WERI-Rb-1 (cell line): ENCODE results near the gene NTRK3.

Source experiments
- DNase-seq: peaks from one replicate; pipeline ENCODE4 v3.0.0-alpha.2; 2020
- H3K27ac ChIP-seq: fragments of 250-450 bp; sonication (Bioruptor Pico); 2 replicates; pipeline ENCODE4 v1.5.1; 2020; ENCODE audit warnings: mild to moderate bottlenecking, moderate library complexity
- H3K27me3 ChIP-seq: fragments of 250-450 bp; sonication (Bioruptor Pico); 2 replicates; pipeline ENCODE4 v1.5.1; 2021; ENCODE audit warnings: mild to moderate bottlenecking, low read depth, moderate library complexity; ENCODE audit not compliant: insufficient read depth, severe bottlenecking
- H3K36me3 ChIP-seq: fragments of 250-450 bp; sonication (Bioruptor Pico); 2 replicates; pipeline ENCODE4 v1.5.1; 2020; ENCODE audit warnings: mild to moderate bottlenecking, moderate library complexity
- H3K4me3 ChIP-seq: 2 replicates; pipeline ENCODE4 v1.5.1; 2011; ENCODE audit warnings: low read depth, mild to moderate bottlenecking, control low read depth, low read length
- H3K9me3 ChIP-seq: fragments of 250-450 bp; sonication (Bioruptor Pico); 2 replicates; pipeline ENCODE4 v1.5.1; 2021; ENCODE audit warnings: mild to moderate bottlenecking, moderate library complexity; ENCODE audit not compliant: severe bottlenecking
- CTCF ChIP-seq: IDR thresholded peaks from 2 replicates; pipeline ENCODE4 v1.5.1; 2011; ENCODE audit warnings: low read depth, mild to moderate bottlenecking, control low read depth, inconsistent platforms, low read length

NTRK3 gene

GRCh38 chr15:87902772-87903426, 353.6 kb downstream of the NTRK3 start:
- H3K4me3 ChIP-seq, result no peak overlapping the region
- H3K27ac ChIP-seq, result no peak overlapping the region
- no peaks in the 10 kb centered on the region for H3K36me3 ChIP-seq
- DNase-seq, result no peak
- peaks cover 13% of the 10 kb centered on the region for H3K27me3 ChIP-seq
- no peaks in the 10 kb centered on the region for H3K9me3 ChIP-seq
- TF ChIP-seq CTCF, result no peak

GRCh38 chr15:87901926-87902690, 354.4 kb downstream of the NTRK3 start:
- Histone ChIP-seq H3K27ac (no peak overlapping the region), H3K36me3 (no peaks in the 10 kb centered on the region), H3K4me3 (no peak overlapping the region), H3K9me3 (no peaks in the 10 kb centered on the region), H3K27me3 (peaks cover 6% of the 10 kb centered on the region)
- DNase-seq, result no peak
- TF ChIP-seq CTCF, result no peak

- no peak overlapping the region for H3K4me3 ChIP-seq
- DNase-seq, result no peak
- peaks cover 5% of the 10 kb centered on the region for H3K27me3 ChIP-seq
- H3K36me3 ChIP-seq, result no peaks in the 10 kb centered on the region
- no peak for TF ChIP-seq CTCF
- no peaks in the 10 kb centered on the region for H3K9me3 ChIP-seq
- no peak overlapping the region for H3K27ac ChIP-seq
These were observed 355.5 kb downstream of the NTRK3 start for GRCh38 chr15:87901008-87901407.

- Histone ChIP-seq H3K27me3 (peaks cover 2% of the 10 kb centered on the region), H3K4me3 (no peak overlapping the region), H3K36me3 (no peaks in the 10 kb centered on the region), H3K27ac (no peak overlapping the region), H3K9me3 (no peaks in the 10 kb centered on the region)
- no peak for TF ChIP-seq CTCF
- DNase-seq, result no peak
These were observed 359.6 kb downstream of the NTRK3 start for GRCh38 chr15:87896936-87897335.

- Histone ChIP-seq H3K27ac (no peak overlapping the region), H3K4me3 (no peak overlapping the region), H3K9me3 (no peaks in the 10 kb centered on the region), H3K36me3 (no peaks in the 10 kb centered on the region), H3K27me3 (no peaks in the 10 kb centered on the region)
- no peak for DNase-seq
- no peak for TF ChIP-seq CTCF
These were observed 369.4 kb downstream of the NTRK3 start for GRCh38 chr15:87887177-87887576.
